Endothelial cell of umbilical vein (primary cell): ENCODE measurements around the gene RFLNA.

Experiments used
- EZH2 ChIP-seq: IDR thresholded peaks from 2 replicates; pipeline ENCODE4 v1.6.1; 2012; ENCODE audit warnings: borderline replicate concordance, low read depth, mild to moderate bottlenecking, moderate library complexity, low read length, inconsistent platforms; ENCODE audit not compliant: severe bottlenecking
- FOS ChIP-seq: IDR thresholded peaks from 2 replicates; pipeline ENCODE4 v1.6.1; 2011; ENCODE audit warnings: mild to moderate bottlenecking, low read length, moderate library complexity, borderline replicate concordance; ENCODE audit not compliant: insufficient read depth
- POLR2A ChIP-seq: IDR thresholded peaks from 2 replicates; pipeline ENCODE4 v1.6.1; 2012; ENCODE audit warnings: low read depth, mild to moderate bottlenecking, control low read depth, low read length
- POLR2AphosphoS5 ChIP-seq: IDR thresholded peaks from 2 replicates; pipeline ENCODE4 v1.6.1; 2012; ENCODE audit warnings: low read depth, mild to moderate bottlenecking, control low read depth, low read length, moderate library complexity; ENCODE audit not compliant: insufficient read depth
- TF ChIP-seq, protein P1 (sequence below), 2 donors: IDR thresholded peaks; 1 replicate in 1 of 2; 2 replicates in 1 of 2; pipeline ENCODE4 v1.5.1; 2011; ENCODE audit warnings: low read length in 2 of 2, mild to moderate bottlenecking in 2 of 2, moderate library complexity in 2 of 2, control low read depth in 1 of 2, inconsistent platforms in 1 of 2, low read depth in 1 of 2; ENCODE audit not compliant: insufficient read depth in 1 of 2; ENCODE audit errors: extremely low read depth in 1 of 2

DNA sequence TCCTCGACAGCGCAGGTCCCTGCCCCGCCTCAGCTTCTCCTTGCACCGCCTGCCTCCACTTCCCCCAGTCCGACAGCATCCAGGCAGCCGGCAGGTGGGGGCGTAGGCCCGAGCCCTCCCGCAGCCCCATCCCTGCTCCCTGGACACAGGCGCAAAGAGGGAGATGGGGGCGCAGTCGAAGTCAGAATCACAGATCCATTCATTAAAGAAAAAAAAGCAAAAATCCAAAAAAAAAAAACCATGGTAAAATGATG lies 41.2 kb downstream of the RFLNA start:
- no peak for TF ChIP-seq POLR2A
- TF ChIP-seq, protein P1, sequence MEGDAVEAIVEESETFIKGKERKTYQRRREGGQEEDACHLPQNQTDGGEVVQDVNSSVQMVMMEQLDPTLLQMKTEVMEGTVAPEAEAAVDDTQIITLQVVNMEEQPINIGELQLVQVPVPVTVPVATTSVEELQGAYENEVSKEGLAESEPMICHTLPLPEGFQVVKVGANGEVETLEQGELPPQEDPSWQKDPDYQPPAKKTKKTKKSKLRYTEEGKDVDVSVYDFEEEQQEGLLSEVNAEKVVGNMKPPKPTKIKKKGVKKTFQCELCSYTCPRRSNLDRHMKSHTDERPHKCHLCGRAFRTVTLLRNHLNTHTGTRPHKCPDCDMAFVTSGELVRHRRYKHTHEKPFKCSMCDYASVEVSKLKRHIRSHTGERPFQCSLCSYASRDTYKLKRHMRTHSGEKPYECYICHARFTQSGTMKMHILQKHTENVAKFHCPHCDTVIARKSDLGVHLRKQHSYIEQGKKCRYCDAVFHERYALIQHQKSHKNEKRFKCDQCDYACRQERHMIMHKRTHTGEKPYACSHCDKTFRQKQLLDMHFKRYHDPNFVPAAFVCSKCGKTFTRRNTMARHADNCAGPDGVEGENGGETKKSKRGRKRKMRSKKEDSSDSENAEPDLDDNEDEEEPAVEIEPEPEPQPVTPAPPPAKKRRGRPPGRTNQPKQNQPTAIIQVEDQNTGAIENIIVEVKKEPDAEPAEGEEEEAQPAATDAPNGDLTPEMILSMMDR (IDR thresholded peaks at IDR 0.05; ENCODE audit: extremely low read depth in 1 of 2, insufficient read depth in 1 of 2, low read depth in 1 of 2, low read length in 2 of 2), result no peak
- no peak for TF ChIP-seq POLR2AphosphoS5
- no peak for TF ChIP-seq EZH2
- TF ChIP-seq FOS, result no peak
